ENCODE data around the gene SMAD6. TPM values are rescaled to one million over a fixed set of nuclear protein-coding genes. Genes with fewer than 3 reads are reported as not detected.

Gene SMAD6
- total and polyA plus RNA-seq, 9 of the 15 experiments (the other 6 are each of a cell fraction or from before 2014, with no cell fraction given), result 0.10 to 15.5 (median 3.7) TPM

- Histone ChIP-seq H3K9me1 (ENCODE audit: control insufficient read depth, insufficient read depth, low read length) (no peaks in the 10 kb centered on the region), H3K27me3 (ENCODE audit: control insufficient read depth in 2 of 2, insufficient read depth in 2 of 2, low read length in 2 of 2) (no peaks in the 10 kb centered on the region), H3K4me1 (replicated peaks in 1 of 2; ENCODE audit: control insufficient read depth in 2 of 2, insufficient read depth in 2 of 2, low read length in 2 of 2) (peaks cover 55 to 75% of the 10 kb centered on the region in 2 experiments), H3K4me2 (ENCODE audit: insufficient read depth, low read length) (peak overlapping the region; percentile 30), H3K79me2 (ENCODE audit: control insufficient read depth, insufficient read depth, low read length) (peaks cover 87% of the 10 kb centered on the region), H2AFZ (ENCODE audit: low read depth, low read length) (no peak overlapping the region), H3K4me3 (no peak overlapping the region), H3K36me3 (ENCODE audit: control insufficient read depth, insufficient read depth, low read length) (peaks cover 56% of the 10 kb centered on the region), H3K9me3 (replicated peaks; ENCODE audit: control insufficient read depth, insufficient read depth, low read depth, low read length) (no peaks in the 10 kb centered on the region), H3K27ac (ENCODE audit: extremely low read depth, low read depth, low read length) (peak overlapping the region; percentile 80; the same call in 1 of the 3 replicates), H3K9ac (ENCODE audit: insufficient read depth in 1 of 2, low read depth in 2 of 2, low read length in 2 of 2) (peak overlapping the region; percentile 66 to 86; a peak in 2 of 4 replicates), H4K20me1 (replicated peaks; ENCODE audit: control insufficient read depth, insufficient read depth, low read length) (no peaks in the 10 kb centered on the region)
- ATAC-seq (no peak), FAIRE-seq (no peak), DNase-seq (ENCODE audit: extremely low read depth in 1 of 4, low spot score in 3 of 4) (no peak)
- no TSS peak for BruUV-seq (replicated peaks)
- intact Hi-C loops (cut with micrococcal nuclease), result no loop called here
- CTCF ChIA-PET (ENCODE audit: low intra/inter-chr PET ratio), result no interaction called here
- in situ Hi-C loops (cut with MboI), result no loop called here
- WGBS (ENCODE audit: insufficient coverage, low coverage, missing lambda C conversion rate), result 94% methylated on average over 2 of the region's 2 CpGs
- POLR2A ChIA-PET, result interaction anchor here (0.9 kb wide), 1 partner anchor 12 kb away, joined by 3 read pairs; no protein-coding TSS in a partner anchor
- TF ChIP-seq IRF2 (CRISPR knock-in tag; IDR thresholded peaks at IDR 0.05), result no peak
- TF ChIP-seq KDM1A (IDR thresholded peaks at IDR 0.05), result peak in 1 of 2 experiments; percentile 28; a peak in 1 of 4 replicates
Observed at GRCh38 chr15:66655997-66656396, 46.0 kb upstream of the SMAD6 start.

GRCh38 chr15:66657185-66658020, 44.6 kb upstream of the SMAD6 start:
- BruUV-seq (replicated peaks), result no TSS peak
- in situ Hi-C loops (cut with MboI), result no loop called here
- CTCF ChIA-PET (ENCODE audit: low intra/inter-chr PET ratio), result no interaction called here
- no peak overlapping the region for H2AFZ ChIP-seq (ENCODE audit: low read depth, low read length)
- no peak overlapping the region for H3K4me3 ChIP-seq
- H4K20me1 ChIP-seq (replicated peaks; ENCODE audit: control insufficient read depth, insufficient read depth, low read length), result no peaks in the 10 kb centered on the region
- POLR2A ChIA-PET, result interaction anchor here (1.5 kb wide), 1 partner anchor 11 kb away, joined by 5 read pairs; no protein-coding TSS in a partner anchor
- intact Hi-C loops (cut with micrococcal nuclease), result no loop called here
- H3K4me2 ChIP-seq (ENCODE audit: insufficient read depth, low read length), result no peak overlapping the region
- TF ChIP-seq, protein P1, sequence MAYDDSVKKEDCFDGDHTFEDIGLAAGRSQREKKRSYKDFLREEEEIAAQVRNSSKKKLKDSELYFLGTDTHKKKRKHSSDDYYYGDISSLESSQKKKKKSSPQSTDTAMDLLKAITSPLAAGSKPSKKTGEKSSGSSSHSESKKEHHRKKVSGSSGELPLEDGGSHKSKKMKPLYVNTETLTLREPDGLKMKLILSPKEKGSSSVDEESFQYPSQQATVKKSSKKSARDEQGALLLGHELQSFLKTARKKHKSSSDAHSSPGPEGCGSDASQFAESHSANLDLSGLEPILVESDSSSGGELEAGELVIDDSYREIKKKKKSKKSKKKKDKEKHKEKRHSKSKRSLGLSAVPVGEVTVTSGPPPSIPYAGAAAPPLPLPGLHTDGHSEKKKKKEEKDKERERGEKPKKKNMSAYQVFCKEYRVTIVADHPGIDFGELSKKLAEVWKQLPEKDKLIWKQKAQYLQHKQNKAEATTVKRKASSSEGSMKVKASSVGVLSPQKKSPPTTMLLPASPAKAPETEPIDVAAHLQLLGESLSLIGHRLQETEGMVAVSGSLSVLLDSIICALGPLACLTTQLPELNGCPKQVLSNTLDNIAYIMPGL (CRISPR knock-in tag; IDR thresholded peaks at IDR 0.05), result no peak
- TF ChIP-seq ILF3 (IDR thresholded peaks at IDR 0.05; ENCODE audit: borderline replicate concordance), result no peak
- TF ChIP-seq POLR2AphosphoS5 (IDR thresholded peaks at IDR 0.05; ENCODE audit: control insufficient read depth, insufficient read depth, low read depth, low read length), result 0 out of 2 replicates have a peak, but pooled peaks have one; percentile 10
- no peak for TF ChIP-seq RBM22 (IDR thresholded peaks at IDR 0.05; ENCODE audit: low read depth, low read length, poor library complexity, severe bottlenecking)
- TF ChIP-seq ZFP36 (IDR thresholded peaks at IDR 0.05; ENCODE audit: low read depth, low read length, partially characterized antibody), result peak; percentile 67
- no peak for TF ChIP-seq XRCC4 (IDR thresholded peaks at IDR 0.05; ENCODE audit: extremely low read depth, insufficient read depth, insufficient read length)
- peak; percentile 74; the same call in 1 of the 2 replicates for TF ChIP-seq RFX1 (IDR thresholded peaks at IDR 0.05)
- TF ChIP-seq CBFA2T3 (IDR thresholded peaks at IDR 0.05), result peak; percentile 58
- peak in 1 of 2 experiments; percentile 55; a peak in 2 of 4 replicates for TF ChIP-seq KDM1A (IDR thresholded peaks at IDR 0.05)
- peak; percentile 43 for TF ChIP-seq BRD9 (IDR thresholded peaks at IDR 0.05; ENCODE audit: low read depth, partially characterized antibody)
- peak; percentile 80 for TF ChIP-seq BCOR (IDR thresholded peaks at IDR 0.05)
- no peak for FAIRE-seq
- ATAC-seq, result no peak
- H3K27ac ChIP-seq (ENCODE audit: extremely low read depth, low read depth, low read length), result peak overlapping the region; percentile 24; the same call in 2 of the 3 replicates
- peaks cover 53% of the 10 kb centered on the region for H3K36me3 ChIP-seq (ENCODE audit: control insufficient read depth, insufficient read depth, low read length)
- 87% methylated on average over 8 of the region's 9 CpGs for WGBS (ENCODE audit: insufficient coverage, low coverage, missing lambda C conversion rate)
- H3K79me2 ChIP-seq (ENCODE audit: control insufficient read depth, insufficient read depth, low read length), result peaks cover 86% of the 10 kb centered on the region
- H3K9me1 ChIP-seq (ENCODE audit: control insufficient read depth, insufficient read depth, low read length), result no peaks in the 10 kb centered on the region
- no peaks in the 10 kb centered on the region for H3K9me3 ChIP-seq (replicated peaks; ENCODE audit: control insufficient read depth, insufficient read depth, low read depth, low read length)
- peaks cover 61 to 79% of the 10 kb centered on the region in 2 experiments for H3K4me1 ChIP-seq (replicated peaks in 1 of 2; ENCODE audit: control insufficient read depth in 2 of 2, insufficient read depth in 2 of 2, low read length in 2 of 2)
- H3K9ac ChIP-seq (ENCODE audit: insufficient read depth in 1 of 2, low read depth in 2 of 2, low read length in 2 of 2), result peak overlapping the region in 1 of 2 experiments; percentile 68; a peak in 1 of 4 replicates
- no peaks in the 10 kb centered on the region for H3K27me3 ChIP-seq (ENCODE audit: control insufficient read depth in 2 of 2, insufficient read depth in 2 of 2, low read length in 2 of 2)
- no peak for DNase-seq (ENCODE audit: extremely low read depth in 1 of 4, low spot score in 3 of 4)

Data from K562 (cell line).